ENCODE data around the gene LPCAT3.
"Not testable (repeated sequence)": the region's sequence is repeated elsewhere in the genome, so short reads cannot be mapped to it uniquely, and the experiment has no call there.

The LPCAT3 gene

GRCh38 chr12:7019043-7019569 is 830 bp upstream of the LPCAT3 start:
- peak overlapping the region; percentile 82 for H3K4me3 ChIP-seq (replicated peaks; ENCODE audit: low read depth, low read length)
- no peak for DNase-seq (ENCODE audit: extremely low read depth, low read depth)
- no peak for TF ChIP-seq CTCF (IDR thresholded peaks at IDR 0.05; ENCODE audit: low read depth, low read length, missing control alignments)

GRCh38 chr12:7017870-7018349 is 366 bp downstream of the LPCAT3 start:
- TF ChIP-seq CTCF (IDR thresholded peaks at IDR 0.05; ENCODE audit: low read depth, low read length, missing control alignments): no peak
- DNase-seq (ENCODE audit: extremely low read depth, low read depth): no peak
- H3K4me3 ChIP-seq (replicated peaks; ENCODE audit: low read depth, low read length): peak overlapping the region; percentile 82

GRCh38 chr12:7016958-7017571 is 1.2 kb downstream of the LPCAT3 start:
- DNase-seq (ENCODE audit: extremely low read depth, low read depth): no peak
- H3K4me3 ChIP-seq (replicated peaks; ENCODE audit: low read depth, low read length): peak overlapping the region; percentile 82
- no peak for TF ChIP-seq CTCF (IDR thresholded peaks at IDR 0.05; ENCODE audit: low read depth, low read length, missing control alignments)

- no peak for DNase-seq (ENCODE audit: extremely low read depth, low read depth)
- H3K4me3 ChIP-seq (replicated peaks; ENCODE audit: low read depth, low read length): no peak overlapping the region
- TF ChIP-seq CTCF (IDR thresholded peaks at IDR 0.05; ENCODE audit: low read depth, low read length, missing control alignments): no peak
Measured at GRCh38 chr12:7015555-7016370, 2.5 kb downstream of the LPCAT3 start.

- H3K4me3 ChIP-seq (replicated peaks; ENCODE audit: low read depth, low read length): no peak overlapping the region
- DNase-seq (ENCODE audit: extremely low read depth, low read depth): no peak
- no peak for TF ChIP-seq CTCF (IDR thresholded peaks at IDR 0.05; ENCODE audit: low read depth, low read length, missing control alignments)
Measured at GRCh38 chr12:7013101-7013500, 5.2 kb downstream of the LPCAT3 start.

- H3K4me3 ChIP-seq (replicated peaks; ENCODE audit: low read depth, low read length): no peak overlapping the region
- no peak for TF ChIP-seq CTCF (IDR thresholded peaks at IDR 0.05; ENCODE audit: low read depth, low read length, missing control alignments)
- no peak for DNase-seq (ENCODE audit: extremely low read depth, low read depth)
Measured at GRCh38 chr12:7012024-7012607, 6.2 kb downstream of the LPCAT3 start.

GRCh38 chr12:7011398-7011797 is 6.9 kb downstream of the LPCAT3 start:
- not testable (repeated sequence) for H3K4me3 ChIP-seq (replicated peaks; ENCODE audit: low read depth, low read length)

More at GRCh38 chr12:7011398-7011797, 6.9 kb downstream of the LPCAT3 start:
- DNase-seq (ENCODE audit: extremely low read depth, low read depth): not testable (repeated sequence)

All from HFF-Myc (cell line).